Measurements from ENCODE around the gene LRRC72.

- TF ChIP-seq CTCF (IDR thresholded peaks at IDR 0.05) (peak; percentile 30 to 74 (median 66)), POLR2AphosphoS5 (IDR thresholded peaks at IDR 0.05) (no peak)
Observed at GRCh38 chr7:16564909-16565426, 38.3 kb downstream of the LRRC72 start.
